ENCODE measurements around the gene KAT6B.

Gene KAT6B

DNA sequence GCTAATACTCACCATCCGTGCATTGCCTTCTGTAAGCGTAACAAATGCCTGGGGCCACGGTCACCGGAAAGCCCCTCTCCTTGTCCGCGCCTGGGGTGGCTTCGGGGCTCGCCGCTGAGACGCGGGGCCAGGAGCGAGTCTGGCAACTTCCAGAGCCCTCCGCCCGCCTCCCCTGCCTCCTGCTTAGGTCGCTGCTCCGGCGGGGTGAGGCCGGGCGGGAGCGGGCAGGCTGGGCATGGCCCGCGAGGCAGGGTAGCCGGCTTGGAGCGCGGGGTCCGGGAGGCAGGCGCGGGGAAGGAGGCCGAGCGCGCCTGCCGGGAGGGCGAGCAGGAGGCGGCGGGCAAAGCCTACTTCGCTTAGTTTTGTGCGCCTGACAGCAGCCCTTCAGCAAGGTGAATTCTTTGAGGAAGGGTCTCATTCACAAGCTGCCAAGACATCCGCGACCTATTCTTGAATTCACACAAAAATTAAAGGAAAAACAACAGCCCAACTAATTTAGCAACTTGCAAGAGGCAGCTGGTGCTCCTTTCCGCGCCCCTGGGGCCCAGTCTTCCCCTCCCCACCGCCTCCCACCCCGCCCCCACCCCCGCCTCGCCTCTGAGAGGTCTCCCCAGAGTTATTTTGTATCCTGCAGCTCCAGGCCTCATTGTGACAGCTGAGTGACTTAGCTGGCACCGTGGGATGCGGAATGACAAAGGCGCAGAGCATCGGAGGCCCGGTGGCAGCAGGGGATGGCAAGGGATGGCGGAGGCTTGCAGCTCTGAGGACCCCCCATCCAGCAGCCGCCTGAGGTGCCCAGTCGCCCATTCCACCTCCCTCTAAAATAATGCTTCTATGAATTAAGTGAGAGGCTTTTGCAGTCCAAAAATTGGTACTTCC is 12.8 kb upstream of the KAT6B start:
- TF ChIP-seq, protein P1, sequence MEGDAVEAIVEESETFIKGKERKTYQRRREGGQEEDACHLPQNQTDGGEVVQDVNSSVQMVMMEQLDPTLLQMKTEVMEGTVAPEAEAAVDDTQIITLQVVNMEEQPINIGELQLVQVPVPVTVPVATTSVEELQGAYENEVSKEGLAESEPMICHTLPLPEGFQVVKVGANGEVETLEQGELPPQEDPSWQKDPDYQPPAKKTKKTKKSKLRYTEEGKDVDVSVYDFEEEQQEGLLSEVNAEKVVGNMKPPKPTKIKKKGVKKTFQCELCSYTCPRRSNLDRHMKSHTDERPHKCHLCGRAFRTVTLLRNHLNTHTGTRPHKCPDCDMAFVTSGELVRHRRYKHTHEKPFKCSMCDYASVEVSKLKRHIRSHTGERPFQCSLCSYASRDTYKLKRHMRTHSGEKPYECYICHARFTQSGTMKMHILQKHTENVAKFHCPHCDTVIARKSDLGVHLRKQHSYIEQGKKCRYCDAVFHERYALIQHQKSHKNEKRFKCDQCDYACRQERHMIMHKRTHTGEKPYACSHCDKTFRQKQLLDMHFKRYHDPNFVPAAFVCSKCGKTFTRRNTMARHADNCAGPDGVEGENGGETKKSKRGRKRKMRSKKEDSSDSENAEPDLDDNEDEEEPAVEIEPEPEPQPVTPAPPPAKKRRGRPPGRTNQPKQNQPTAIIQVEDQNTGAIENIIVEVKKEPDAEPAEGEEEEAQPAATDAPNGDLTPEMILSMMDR (IDR thresholded peaks at IDR 0.05; ENCODE audit: low read depth, low read length, missing control alignments) = no peak
- no peak for DNase-seq (ENCODE audit: low read depth)
- H3K4me3 ChIP-seq (ENCODE audit: low read depth, low read length) = no peak overlapping the region

DNA sequence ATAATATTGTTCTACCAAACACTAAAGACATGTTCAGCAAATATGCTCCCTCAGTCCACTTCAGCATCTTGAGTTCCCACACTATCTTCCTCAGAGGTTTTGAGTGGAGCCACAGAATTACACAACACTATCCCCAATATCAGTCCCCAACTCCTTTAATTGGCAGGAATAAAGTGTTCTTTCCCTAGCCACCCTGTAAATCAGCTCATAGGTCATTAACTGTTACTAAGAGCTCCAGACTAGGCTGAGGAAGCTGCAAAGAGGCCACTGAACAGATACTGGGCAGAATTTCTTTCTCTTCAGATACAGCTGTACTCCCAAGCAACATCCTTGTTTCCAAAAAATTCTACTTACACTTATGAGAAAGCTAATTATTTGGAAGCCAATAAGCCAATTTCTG is 11.6 kb upstream of the KAT6B start:
- DNase-seq (ENCODE audit: low read depth) = no peak
- H3K4me3 ChIP-seq (ENCODE audit: low read depth, low read length) = no peak overlapping the region
- TF ChIP-seq, protein P1 (IDR thresholded peaks at IDR 0.05; ENCODE audit: low read depth, low read length, missing control alignments) = no peak

DNA sequence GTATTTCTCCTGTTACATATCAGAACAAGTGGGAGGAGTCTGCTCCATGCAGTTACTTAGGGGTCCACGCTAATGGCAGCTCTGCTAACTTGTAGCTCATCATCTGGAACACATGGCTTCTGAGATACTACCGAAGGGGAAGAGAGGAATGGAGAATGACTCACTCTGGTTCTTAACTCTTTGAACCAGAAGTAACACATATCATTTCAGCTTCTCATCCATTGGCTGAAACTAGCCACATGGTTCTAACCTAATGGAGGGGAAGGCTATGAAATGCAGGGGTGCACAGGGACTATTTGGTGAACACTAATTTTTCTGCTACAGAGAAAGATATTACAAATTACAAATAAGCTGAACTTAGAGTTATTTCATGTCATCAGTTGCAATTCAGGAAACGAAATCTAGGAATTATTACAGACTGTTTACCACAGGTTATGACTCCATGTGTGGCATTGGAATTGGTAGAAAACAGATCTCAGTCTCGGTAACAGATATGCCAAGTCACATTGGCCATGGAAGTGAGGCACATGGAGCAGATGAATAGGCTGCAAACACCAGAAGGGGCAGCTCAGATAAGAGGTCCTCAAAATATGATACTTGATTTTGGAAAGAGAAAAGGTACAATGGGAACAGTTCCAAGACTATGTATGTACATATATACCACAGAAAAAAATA is 9.4 kb upstream of the KAT6B start:
- DNase-seq (ENCODE audit: low read depth) = no peak
- TF ChIP-seq, protein P1 (IDR thresholded peaks at IDR 0.05; ENCODE audit: low read depth, low read length, missing control alignments) = no peak

DNA sequence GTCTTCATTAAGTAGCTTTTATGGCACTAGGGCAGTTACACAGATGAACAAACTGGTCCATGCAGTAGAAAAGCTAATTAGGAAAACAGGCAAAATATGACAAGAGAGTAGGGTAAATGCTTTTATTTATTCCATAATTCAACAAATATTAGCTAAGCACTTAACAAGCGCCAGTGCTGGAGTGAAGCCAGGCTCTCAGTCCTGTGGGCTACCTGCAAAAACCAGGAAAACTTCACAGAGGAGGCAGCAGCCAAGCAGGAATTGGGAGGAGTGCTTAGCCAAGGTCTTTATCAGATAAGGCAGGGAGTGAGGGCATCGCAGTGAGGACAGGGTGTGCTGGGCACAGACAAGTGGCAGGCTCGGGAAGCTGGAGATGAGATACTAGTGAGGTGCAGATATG is 4.9 kb upstream of the KAT6B start:
- no peak for DNase-seq (ENCODE audit: low read depth)
- no peak overlapping the region for H3K4me3 ChIP-seq (ENCODE audit: low read depth, low read length)
- TF ChIP-seq, protein P1 (IDR thresholded peaks at IDR 0.05; ENCODE audit: low read depth, low read length, missing control alignments) = no peak

More for the DNA sequence above, 9.4 kb upstream of the KAT6B start:
- H3K4me3 ChIP-seq (ENCODE audit: low read depth, low read length) = no peak overlapping the region

DNA sequence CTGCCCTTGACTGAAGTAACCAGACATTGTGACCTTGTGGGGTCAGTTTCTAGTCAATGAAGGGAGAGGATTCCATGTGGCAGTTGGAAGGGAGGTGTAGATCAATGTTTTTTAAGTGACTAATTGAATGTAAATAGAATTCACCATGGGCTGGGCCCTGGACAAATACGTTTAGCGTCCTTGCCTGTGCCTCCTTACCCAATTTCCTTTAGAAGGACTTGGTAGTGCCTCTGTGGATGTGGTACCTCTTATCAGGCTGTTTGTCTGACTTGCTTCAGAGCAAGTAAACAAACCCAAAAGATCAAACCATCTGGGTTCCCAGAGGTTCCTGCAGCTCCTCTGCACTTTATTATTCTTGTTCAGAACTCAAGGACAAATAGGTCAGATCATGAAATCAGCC is 4.3 kb upstream of the KAT6B start:
- no peak overlapping the region for H3K4me3 ChIP-seq (ENCODE audit: low read depth, low read length)
- TF ChIP-seq, protein P1 (IDR thresholded peaks at IDR 0.05; ENCODE audit: low read depth, low read length, missing control alignments) = no peak
- DNase-seq (ENCODE audit: low read depth) = no peak

DNA sequence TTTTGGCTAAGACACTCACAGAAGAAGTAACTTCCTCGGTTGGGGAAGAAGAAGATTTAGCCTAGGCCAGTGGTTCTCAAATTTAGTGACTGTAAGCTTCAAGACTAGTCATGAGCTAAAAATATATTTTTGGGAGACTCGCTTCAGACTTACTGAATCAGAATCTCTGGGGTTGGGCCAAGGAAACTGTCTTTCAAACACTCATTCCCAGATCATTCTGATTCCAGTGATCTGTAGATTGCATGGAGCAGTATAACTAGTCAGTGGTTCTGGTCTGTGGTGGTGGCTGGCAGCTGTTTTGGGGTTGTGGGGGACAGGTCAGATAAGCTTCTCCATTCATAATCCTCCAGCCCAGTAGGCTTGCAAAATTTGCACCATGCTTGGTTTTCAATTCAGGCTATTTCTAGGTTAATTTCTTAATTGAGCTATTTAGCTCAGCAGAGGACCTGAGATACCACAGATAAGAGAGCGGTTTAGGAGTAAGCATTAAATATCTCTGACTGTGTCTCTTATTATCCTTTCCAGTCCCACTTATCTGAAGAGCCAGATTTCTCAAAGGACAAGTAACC is 3.8 kb upstream of the KAT6B start:
- no peak for DNase-seq (ENCODE audit: low read depth)
- TF ChIP-seq, protein P1 (IDR thresholded peaks at IDR 0.05; ENCODE audit: low read depth, low read length, missing control alignments) = no peak
- H3K4me3 ChIP-seq (ENCODE audit: low read depth, low read length) = no peak overlapping the region

Data from GM12864 (cell line).